ENCODE results near the gene MED12.
A peak's percentile ranks its signal among the peaks of the same experiment; 100 is the strongest.

The MED12 gene

GRCh38 chrX:71143508-71143907, 25.1 kb downstream of the MED12 start:
- in situ Hi-C loops (cut with HindIII; ENCODE audit: low sequenced_read_pairs), result no loop called here
- TF ChIP-seq, protein P1, sequence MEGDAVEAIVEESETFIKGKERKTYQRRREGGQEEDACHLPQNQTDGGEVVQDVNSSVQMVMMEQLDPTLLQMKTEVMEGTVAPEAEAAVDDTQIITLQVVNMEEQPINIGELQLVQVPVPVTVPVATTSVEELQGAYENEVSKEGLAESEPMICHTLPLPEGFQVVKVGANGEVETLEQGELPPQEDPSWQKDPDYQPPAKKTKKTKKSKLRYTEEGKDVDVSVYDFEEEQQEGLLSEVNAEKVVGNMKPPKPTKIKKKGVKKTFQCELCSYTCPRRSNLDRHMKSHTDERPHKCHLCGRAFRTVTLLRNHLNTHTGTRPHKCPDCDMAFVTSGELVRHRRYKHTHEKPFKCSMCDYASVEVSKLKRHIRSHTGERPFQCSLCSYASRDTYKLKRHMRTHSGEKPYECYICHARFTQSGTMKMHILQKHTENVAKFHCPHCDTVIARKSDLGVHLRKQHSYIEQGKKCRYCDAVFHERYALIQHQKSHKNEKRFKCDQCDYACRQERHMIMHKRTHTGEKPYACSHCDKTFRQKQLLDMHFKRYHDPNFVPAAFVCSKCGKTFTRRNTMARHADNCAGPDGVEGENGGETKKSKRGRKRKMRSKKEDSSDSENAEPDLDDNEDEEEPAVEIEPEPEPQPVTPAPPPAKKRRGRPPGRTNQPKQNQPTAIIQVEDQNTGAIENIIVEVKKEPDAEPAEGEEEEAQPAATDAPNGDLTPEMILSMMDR (IDR thresholded peaks at IDR 0.05; ENCODE audit: low read depth, low read length, missing control alignments), result no peak
- no peak for DNase-seq (ENCODE audit: low read depth)
- no peak overlapping the region for H3K4me3 ChIP-seq (ENCODE audit: low read depth, low read length)

GRCh38 chrX:71144651-71145050, 26.3 kb downstream of the MED12 start, which contains the start of gene NLGN3:
TSS of gene NLGN3 (plus strand) at chrX:71144841. CDS start at chrX:71147750, 2,909 bp downstream.
- no peak for DNase-seq (ENCODE audit: low read depth)
- in situ Hi-C loops (cut with HindIII; ENCODE audit: low sequenced_read_pairs), result no loop called here
- TF ChIP-seq, protein P1 (IDR thresholded peaks at IDR 0.05; ENCODE audit: low read depth, low read length, missing control alignments), result no peak
- H3K4me3 ChIP-seq (ENCODE audit: low read depth, low read length), result peak within 1 kb of the TSS; percentile 31

- in situ Hi-C loops (cut with HindIII; ENCODE audit: low sequenced_read_pairs), result no loop called here
- no peak for DNase-seq (ENCODE audit: low read depth)
- no peak overlapping the region for H3K4me3 ChIP-seq (ENCODE audit: low read depth, low read length)
- TF ChIP-seq, protein P1 (IDR thresholded peaks at IDR 0.05; ENCODE audit: low read depth, low read length, missing control alignments), result no peak
Observed at GRCh38 chrX:71147496-71148277, 29.3 kb downstream of the MED12 start.

GRCh38 chrX:71148278-71148663, 29.9 kb downstream of the MED12 start:
- no peak for DNase-seq (ENCODE audit: low read depth)
- TF ChIP-seq, protein P1 (IDR thresholded peaks at IDR 0.05; ENCODE audit: low read depth, low read length, missing control alignments), result no peak
- in situ Hi-C loops (cut with HindIII; ENCODE audit: low sequenced_read_pairs), result no loop called here
- H3K4me3 ChIP-seq (ENCODE audit: low read depth, low read length), result no peak overlapping the region

- TF ChIP-seq, protein P1 (IDR thresholded peaks at IDR 0.05; ENCODE audit: low read depth, low read length, missing control alignments), result no peak
Observed at GRCh38 chrX:71151366-71151765, 33.0 kb downstream of the MED12 start.

DNA sequence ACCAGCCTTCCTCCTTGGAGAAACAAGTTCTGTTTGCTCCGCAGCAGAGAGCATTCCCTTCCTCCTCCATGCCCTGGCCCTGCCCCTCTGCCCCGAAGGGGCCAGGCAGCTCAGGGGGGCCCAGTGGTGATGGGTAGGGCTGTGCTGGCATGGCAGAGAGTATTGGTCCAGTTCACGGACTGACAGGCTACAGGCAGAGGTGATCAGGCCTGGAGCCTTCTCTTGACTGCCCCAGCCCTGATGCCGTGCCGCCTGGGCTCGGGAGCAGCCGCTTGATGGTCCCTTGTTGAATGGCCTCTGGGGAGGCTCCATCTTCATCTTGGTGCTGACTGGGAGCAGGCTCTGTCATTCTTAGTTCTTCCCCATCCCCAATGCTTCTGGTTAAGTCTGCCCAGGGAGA, 35.8 kb downstream of the MED12 start:
- H3K4me3 ChIP-seq (ENCODE audit: low read depth, low read length), result no peak overlapping the region
- TF ChIP-seq, protein P1 (IDR thresholded peaks at IDR 0.05; ENCODE audit: low read depth, low read length, missing control alignments), result no peak
- in situ Hi-C loops (cut with HindIII; ENCODE audit: low sequenced_read_pairs), result no loop called here
- no peak for DNase-seq (ENCODE audit: low read depth)

More at GRCh38 chrX:71151366-71151765, 33.0 kb downstream of the MED12 start:
- in situ Hi-C loops (cut with HindIII; ENCODE audit: low sequenced_read_pairs), result no loop called here
- H3K4me3 ChIP-seq (ENCODE audit: low read depth, low read length), result no peak overlapping the region
- no peak for DNase-seq (ENCODE audit: low read depth)
